Non-pigmented ciliary epithelial cell (primary cell): ENCODE data around the gene ESRRA.

ENCODE experiments used
- DNase-seq: peaks from one replicate; pipeline ENCODE4 v3.0.0-alpha.2; 2010; ENCODE audit warnings: low read depth

Gene ESRRA

DNA sequence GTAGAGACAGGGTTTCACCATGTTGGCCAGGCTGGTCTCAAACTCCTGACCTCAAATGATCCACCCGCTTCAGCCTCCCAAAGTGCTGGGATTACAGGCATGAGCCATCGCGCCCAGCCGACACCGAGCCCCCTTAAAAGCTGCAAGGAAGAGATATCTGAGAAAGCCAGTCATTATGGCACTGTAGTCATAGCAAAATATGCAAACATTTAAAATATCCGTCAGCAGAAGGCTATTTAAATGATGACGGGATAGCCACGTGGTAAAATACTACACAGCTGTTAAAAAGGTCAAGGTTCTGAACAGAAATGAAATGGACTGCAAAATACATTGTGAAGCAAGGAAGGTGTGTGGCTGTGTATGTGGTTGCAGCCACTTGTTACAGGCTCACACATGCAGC lies 28.2 kb downstream of the ESRRA start:
- DNase-seq, result no peak

- DNase-seq, result peak; percentile 87
These were observed 29.7 kb downstream of the ESRRA start for GRCh38 chr11:64334764-64335735.

DNA sequence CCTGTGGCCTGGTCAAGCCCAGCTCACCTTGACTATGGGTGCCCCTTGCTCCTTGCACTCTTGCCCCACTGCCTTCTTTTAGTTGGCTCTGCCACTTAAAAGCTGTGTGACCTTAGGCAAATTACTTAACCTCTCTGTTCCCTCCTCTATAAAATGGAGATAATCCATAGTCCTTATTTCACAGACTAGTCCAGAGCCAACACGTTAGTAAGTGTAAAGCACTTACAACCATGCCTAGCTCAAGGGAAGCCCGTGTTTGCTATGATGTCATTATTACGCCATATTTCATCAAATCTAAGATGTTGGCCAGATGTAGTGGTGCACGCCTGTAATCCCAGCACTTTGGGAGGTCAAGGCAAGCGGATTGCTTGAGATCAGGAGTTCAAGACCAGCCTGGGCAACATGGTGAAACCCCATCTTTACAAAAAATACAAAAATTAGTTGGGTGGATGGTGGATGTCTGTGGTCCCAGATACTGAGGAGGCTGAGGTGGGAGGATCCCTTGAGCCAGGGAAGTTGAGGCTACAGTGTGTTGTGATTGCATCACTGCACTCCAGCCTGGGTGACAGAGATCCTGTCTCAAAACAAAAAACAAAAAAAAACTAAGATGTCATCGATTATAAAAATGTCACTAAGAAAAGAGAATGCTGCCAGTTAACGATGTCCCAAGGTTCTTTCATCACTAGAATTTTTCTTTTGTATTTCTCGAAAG lies 32.4 kb downstream of the ESRRA start:
- DNase-seq, result no peak

GRCh38 chr11:64338716-64339115 lies 33.4 kb downstream of the ESRRA start:
- no peak for DNase-seq

GRCh38 chr11:64339286-64339685 lies 34.0 kb downstream of the ESRRA start:
- no peak for DNase-seq

GRCh38 chr11:64339754-64340408 lies 34.6 kb downstream of the ESRRA start, which contains the start of gene CCDC88B:
Gene CCDC88B, plus strand, starts transcription at chr11:64340204. Its CDS starts 63 bp downstream, at chr11:64340267.
- no peak for DNase-seq

GRCh38 chr11:64340671-64341335 lies 35.5 kb downstream of the ESRRA start:
- no peak for DNase-seq

GRCh38 chr11:64341429-64341828 lies 36.1 kb downstream of the ESRRA start:
- no peak for DNase-seq

GRCh38 chr11:64341851-64342791 lies 36.8 kb downstream of the ESRRA start:
- DNase-seq, result no peak

- no peak for DNase-seq
These were observed 37.8 kb downstream of the ESRRA start for GRCh38 chr11:64342869-64343745.

GRCh38 chr11:64343767-64344559 lies 38.6 kb downstream of the ESRRA start:
- no peak for DNase-seq

DNA sequence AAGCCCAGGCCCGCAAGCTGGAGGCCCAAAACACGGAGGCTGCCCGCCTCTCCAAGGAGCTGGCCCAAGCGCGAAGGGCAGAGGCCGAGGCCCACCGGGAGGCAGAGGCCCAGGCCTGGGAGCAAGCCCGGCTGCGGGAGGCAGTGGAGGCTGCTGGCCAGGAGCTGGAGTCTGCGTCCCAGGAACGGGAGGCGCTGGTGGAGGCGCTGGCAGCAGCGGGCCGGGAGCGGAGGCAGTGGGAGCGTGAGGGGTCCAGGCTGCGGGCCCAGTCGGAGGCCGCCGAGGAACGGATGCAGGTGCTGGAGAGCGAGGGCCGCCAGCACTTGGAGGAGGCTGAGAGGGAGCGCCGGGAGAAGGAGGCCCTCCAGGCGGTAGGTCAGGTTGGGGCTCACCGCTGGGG lies 39.5 kb downstream of the ESRRA start:
- DNase-seq, result no peak

- DNase-seq, result no peak
These were observed 42.0 kb downstream of the ESRRA start for GRCh38 chr11:64347193-64347867.

DNA sequence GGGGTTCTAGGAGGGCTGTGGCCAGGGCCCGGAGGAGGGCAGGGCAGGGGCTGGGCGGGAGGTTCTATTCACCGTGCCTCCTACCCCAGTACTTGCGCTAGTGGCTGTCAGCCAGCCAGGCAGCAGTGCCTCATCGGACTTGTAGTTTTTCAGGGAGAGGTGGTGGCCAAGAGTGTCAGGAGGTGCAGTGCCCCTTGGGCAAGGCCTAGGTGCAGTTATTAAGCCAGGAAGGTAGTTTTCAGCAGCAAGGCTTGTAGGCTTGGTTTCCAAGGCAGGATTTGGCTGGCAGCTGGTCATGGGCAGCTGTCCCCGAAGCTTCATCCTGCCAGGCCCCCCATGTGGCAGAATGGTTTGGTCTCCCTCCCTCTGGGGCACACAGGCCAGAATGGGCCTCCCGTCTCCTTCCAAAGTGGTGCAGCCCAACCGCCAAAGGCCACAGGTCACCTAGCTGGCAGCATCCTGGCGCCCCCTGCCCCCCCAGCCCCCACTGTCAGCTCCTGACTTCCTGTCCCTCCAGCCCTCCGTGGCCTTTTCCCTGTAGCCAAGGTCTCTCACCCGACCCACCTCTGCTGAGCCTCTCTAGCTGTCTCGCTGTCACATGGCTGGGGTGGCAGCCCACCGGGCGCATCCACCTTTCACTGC lies 43.2 kb downstream of the ESRRA start:
- DNase-seq, result no peak

- DNase-seq, result no peak
These were observed 43.7 kb downstream of the ESRRA start for GRCh38 chr11:64349025-64349387.

DNA sequence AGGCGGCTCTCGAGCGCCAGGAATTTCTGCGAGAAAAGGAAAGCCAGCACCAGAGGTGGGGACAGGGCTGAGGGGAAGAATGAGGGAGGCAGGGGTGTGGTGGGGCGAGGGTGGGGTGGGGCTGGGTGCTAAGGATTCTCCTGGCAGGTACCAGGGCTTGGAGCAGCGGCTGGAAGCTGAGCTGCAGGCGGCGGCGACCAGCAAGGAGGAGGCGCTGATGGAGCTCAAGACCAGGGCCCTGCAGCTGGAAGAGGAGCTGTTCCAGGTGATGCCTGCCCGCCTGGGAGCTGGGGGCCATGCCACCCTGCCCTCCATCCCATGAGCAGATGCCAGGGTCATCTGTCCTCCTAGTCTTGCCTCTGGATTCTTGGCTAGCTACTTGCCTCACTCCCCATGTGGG lies 44.1 kb downstream of the ESRRA start:
- DNase-seq, result no peak

DNA sequence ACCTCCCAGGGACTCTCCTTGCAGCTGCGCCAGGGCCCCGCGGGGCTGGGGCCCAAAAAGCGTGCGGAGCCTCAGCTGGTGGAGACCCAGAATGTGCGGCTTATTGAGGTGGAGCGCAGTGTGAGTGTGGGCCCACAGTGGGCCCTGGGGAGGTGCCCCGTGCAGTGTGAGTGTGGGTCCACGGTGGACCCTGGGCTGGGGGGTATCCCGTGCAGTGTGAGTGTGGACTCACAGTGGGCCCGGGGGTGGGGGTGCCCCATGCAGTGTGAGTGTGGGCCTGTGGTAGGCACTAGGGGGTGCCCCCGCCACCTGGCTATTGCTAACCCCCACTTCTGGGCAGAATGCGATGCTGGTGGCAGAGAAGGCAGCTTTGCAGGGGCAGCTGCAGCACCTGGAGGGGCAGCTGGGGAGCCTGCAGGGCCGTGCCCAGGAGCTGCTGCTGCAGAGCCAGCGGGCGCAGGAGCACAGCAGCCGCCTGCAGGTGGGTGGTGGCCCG lies 45.9 kb downstream of the ESRRA start:
- DNase-seq, result no peak
